Measurements from ENCODE around the gene HCRTR1. TPM values are rescaled to one million over a fixed set of nuclear protein-coding genes. Genes with fewer than 3 reads are reported as not detected.

Gene HCRTR1
- total and polyA plus RNA-seq, 8 donors: not detected

DNA sequence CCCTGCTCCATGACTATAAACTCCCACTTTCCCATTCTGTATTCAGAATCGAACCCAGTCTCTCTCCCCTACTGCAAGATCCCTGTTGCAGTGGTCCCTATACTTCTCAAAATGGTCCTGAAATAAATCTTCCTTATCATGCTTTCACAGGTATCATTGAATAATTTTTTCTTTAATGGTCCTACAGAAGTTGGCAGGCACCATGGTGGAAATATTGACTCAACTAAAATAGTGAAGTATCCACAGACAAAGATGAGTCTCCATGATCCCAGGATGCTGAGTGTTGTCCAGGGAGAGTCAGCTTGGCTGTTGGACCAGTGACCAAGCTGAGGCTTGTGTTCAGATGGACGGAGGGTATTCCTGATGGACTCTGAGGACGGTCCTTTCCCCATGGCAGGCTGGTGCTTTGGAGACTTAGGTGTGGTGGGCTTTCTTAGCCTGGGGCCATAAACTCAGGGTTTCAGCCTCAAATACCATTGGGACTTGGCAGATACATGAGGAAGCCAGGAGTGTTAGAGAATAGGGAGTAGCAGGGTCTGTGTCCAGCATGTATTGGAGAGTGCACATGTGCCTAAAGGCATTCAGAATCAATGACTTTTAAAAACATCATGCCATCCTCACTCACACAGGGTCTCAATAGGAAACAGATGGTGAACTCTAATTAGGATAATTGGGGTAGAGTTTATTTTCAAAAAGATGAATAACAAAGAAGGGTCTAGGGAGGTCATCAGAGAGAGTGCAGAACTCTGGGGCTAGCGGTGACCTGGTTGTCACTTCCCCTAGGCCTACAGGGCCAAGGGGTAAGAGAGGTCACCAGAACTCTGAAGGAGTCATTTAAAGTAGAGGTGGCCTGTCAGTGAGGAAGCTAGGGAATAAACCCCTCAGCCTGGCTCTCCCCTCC is 21.4 kb upstream of the HCRTR1 start:
- Histone ChIP-seq H3K27me3 (peaks cover 0 to 2% (median 0%) of the 10 kb centered on the region in 3 donors), H3K27ac (no peak overlapping the region), H3K9me3 (no peaks in the 10 kb centered on the region), H3K36me3 (no peaks in the 10 kb centered on the region), H3K4me1 (peaks cover 0 to 12% (median 5%) of the 10 kb centered on the region in 4 donors), H3K4me3 (no peak overlapping the region)
- DNase-seq: peak in 1 of 2 donors; percentile 4
- TF ChIP-seq, protein P1, sequence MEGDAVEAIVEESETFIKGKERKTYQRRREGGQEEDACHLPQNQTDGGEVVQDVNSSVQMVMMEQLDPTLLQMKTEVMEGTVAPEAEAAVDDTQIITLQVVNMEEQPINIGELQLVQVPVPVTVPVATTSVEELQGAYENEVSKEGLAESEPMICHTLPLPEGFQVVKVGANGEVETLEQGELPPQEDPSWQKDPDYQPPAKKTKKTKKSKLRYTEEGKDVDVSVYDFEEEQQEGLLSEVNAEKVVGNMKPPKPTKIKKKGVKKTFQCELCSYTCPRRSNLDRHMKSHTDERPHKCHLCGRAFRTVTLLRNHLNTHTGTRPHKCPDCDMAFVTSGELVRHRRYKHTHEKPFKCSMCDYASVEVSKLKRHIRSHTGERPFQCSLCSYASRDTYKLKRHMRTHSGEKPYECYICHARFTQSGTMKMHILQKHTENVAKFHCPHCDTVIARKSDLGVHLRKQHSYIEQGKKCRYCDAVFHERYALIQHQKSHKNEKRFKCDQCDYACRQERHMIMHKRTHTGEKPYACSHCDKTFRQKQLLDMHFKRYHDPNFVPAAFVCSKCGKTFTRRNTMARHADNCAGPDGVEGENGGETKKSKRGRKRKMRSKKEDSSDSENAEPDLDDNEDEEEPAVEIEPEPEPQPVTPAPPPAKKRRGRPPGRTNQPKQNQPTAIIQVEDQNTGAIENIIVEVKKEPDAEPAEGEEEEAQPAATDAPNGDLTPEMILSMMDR (IDR thresholded peaks at IDR 0.05): no peak
- TF ChIP-seq POLR2A (IDR thresholded peaks at IDR 0.05) (no peak), EP300 (IDR thresholded peaks at IDR 0.05) (no peak), POLR2AphosphoS5 (IDR thresholded peaks at IDR 0.05) (no peak)
- intact Hi-C loops (cut with DNase I; ENCODE audit: low total_unique reads): loop anchor here (5.0 kb wide), 1 partner anchor 34 kb away; no protein-coding TSS in a partner anchor
- 81 to 96% (median 92%) methylated on average over 4 of the region's 4 CpGs for WGBS, 5 donors

DNA sequence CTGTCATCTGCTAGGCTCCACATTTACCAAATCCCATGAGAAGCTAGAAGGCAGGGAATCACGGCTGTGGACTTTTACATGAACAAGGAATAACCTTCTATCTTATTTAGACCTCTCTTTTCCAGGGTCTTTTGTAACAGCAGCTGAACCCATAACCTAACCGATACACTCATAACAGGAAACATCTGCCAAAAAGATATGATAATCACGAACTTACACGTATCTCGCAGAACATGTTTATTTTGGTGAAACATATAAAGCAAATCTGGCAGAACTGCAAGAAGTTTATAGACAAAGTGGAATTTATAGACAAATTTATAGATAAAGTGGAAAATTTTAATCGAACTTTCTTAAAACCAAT is 20.8 kb upstream of the HCRTR1 start:
- Histone ChIP-seq H3K27me3 (peaks cover 0 to 2% (median 0%) of the 10 kb centered on the region in 3 donors), H3K27ac (no peak overlapping the region), H3K9me3 (no peaks in the 10 kb centered on the region), H3K4me3 (no peak overlapping the region), H3K36me3 (no peaks in the 10 kb centered on the region), H3K4me1 (peaks cover 0 to 9% (median 4%) of the 10 kb centered on the region in 4 donors)
- TF ChIP-seq POLR2A (IDR thresholded peaks at IDR 0.05): no peak
- intact Hi-C loops (cut with DNase I; ENCODE audit: low total_unique reads): loop anchor here (5.0 kb wide), 1 partner anchor 34 kb away; no protein-coding TSS in a partner anchor
- peak in 1 of 2 donors; percentile 6 for DNase-seq
- 12 to 28% (median 21%) methylated on average over 6 of the region's 6 CpGs for WGBS, 5 donors

DNA sequence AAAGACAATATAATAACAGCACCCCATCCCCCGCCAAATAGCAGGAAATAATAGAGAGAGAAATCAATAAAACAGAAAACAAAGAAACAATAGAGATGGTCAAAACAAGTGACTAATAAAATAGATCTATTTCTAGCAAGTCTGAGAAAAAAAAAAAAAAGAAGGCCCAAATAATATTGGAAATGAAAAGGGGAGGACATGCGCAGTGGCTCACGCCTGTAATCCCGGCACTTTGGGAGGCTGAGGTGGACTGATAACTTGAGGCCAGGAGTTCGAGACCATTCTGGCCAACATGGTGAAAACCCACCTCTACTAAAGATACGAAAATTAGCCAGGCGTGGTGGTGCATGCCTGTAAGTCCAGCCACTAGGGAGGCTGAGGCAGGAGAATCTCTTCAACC is 18.5 kb upstream of the HCRTR1 start:
- Histone ChIP-seq H3K9me3 (no peaks in the 10 kb centered on the region), H3K27me3 (no peaks in the 10 kb centered on the region), H3K4me3 (no peak overlapping the region), H3K4me1 (peaks cover 0 to 5% (median 2%) of the 10 kb centered on the region in 4 donors), H3K27ac (no peak overlapping the region), H3K36me3 (no peaks in the 10 kb centered on the region)
- intact Hi-C loops (cut with DNase I; ENCODE audit: low total_unique reads): loop anchor here (5.0 kb wide), 1 partner anchor 37 kb away; no protein-coding TSS in a partner anchor
- WGBS, 5 donors: 88 to 96% (median 90%) methylated on average over 7 of the region's 7 CpGs
- DNase-seq: no peak
- no peak for TF ChIP-seq POLR2AphosphoS5 (IDR thresholded peaks at IDR 0.05)
- no peak for TF ChIP-seq EP300 (IDR thresholded peaks at IDR 0.05)
- TF ChIP-seq, protein P1 (IDR thresholded peaks at IDR 0.05): no peak
- TF ChIP-seq POLR2A (IDR thresholded peaks at IDR 0.05): no peak

DNA sequence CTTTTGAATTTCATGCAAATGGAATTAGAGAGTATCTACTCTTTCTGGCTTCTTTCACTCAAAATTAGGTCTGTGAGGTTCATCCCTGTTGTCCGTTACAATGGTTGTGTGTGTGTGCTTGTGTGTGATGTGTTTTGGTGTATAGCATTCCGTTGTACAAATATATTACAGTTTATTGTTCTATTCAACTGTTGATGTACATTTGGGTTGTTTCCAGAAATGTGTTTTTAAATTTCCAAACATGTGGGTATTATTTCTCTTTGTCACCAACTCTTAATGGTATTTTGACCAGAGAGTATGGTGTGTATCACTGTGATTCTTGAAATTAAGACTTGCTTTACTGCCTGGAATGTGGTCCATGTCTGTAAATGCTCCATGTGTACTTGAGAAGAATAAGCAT is 16.8 kb upstream of the HCRTR1 start:
- WGBS, 5 donors: 75 to 83% (median 80%) methylated on average over 2 of the region's 2 CpGs
- H3K4me3 ChIP-seq: no peak overlapping the region
- no peaks in the 10 kb centered on the region for H3K36me3 ChIP-seq
- TF ChIP-seq, protein P1 (IDR thresholded peaks at IDR 0.05): no peak
- no peak for TF ChIP-seq EP300 (IDR thresholded peaks at IDR 0.05)
- no peak for TF ChIP-seq POLR2A (IDR thresholded peaks at IDR 0.05)
- no peak for TF ChIP-seq POLR2AphosphoS5 (IDR thresholded peaks at IDR 0.05)
- intact Hi-C loops (cut with DNase I; ENCODE audit: low total_unique reads): no loop called here
- no peak overlapping the region for H3K27ac ChIP-seq
- peaks cover 0 to 5% (median 0%) of the 10 kb centered on the region in 4 donors for H3K4me1 ChIP-seq
- H3K27me3 ChIP-seq: no peaks in the 10 kb centered on the region
- H3K9me3 ChIP-seq: no peaks in the 10 kb centered on the region
- DNase-seq: no peak

DNA sequence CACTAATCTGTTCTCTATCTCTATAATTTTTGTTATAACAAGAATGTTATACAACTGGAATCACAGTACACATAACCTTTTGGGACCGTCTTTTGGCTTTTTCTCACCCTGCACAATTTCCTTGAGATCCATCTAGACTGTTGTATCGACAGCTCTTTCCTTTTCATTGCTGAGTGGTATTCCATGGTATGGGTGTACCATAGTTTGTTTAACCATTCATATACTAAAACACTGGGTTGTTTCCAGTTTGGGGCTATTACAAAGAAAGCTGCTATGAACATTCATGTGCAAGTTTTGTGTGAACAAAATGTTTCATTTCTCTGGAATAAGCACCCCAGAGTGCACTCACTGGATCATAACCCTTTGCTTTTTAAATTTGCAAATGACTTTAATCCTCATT is 15.4 kb upstream of the HCRTR1 start:
- H3K27ac ChIP-seq: no peak overlapping the region
- no peaks in the 10 kb centered on the region for H3K4me1 ChIP-seq
- H3K4me3 ChIP-seq: no peak overlapping the region
- no peak for DNase-seq
- intact Hi-C loops (cut with DNase I; ENCODE audit: low total_unique reads): no loop called here
- WGBS, 5 donors: 90 to 98% (median 96%) methylated on average over 2 of the region's 2 CpGs
- TF ChIP-seq POLR2A (IDR thresholded peaks at IDR 0.05) (no peak), EP300 (IDR thresholded peaks at IDR 0.05) (no peak), POLR2AphosphoS5 (IDR thresholded peaks at IDR 0.05) (no peak)
- TF ChIP-seq, protein P1 (IDR thresholded peaks at IDR 0.05): no peak
- no peaks in the 10 kb centered on the region for H3K36me3 ChIP-seq
- H3K27me3 ChIP-seq: no peaks in the 10 kb centered on the region
- no peaks in the 10 kb centered on the region for H3K9me3 ChIP-seq
